IMR-90 (cell line): ENCODE results near the gene PRDM10. TPM values are rescaled to one million over a fixed set of nuclear protein-coding genes. Genes with fewer than 3 reads are reported as not detected.

Source experiments
- ATAC-seq: fragments of 200-7000 bp; cut with Tn5 transposase; 2 replicates; pipeline ENCODE4 v1.9.1; 2020; ENCODE audit warnings: low read depth, mild to moderate bottlenecking, moderate library complexity
- BruUV-seq: library from RNA; stranded (reverse); fragments of 400-500 nt; replicated peaks from 2 replicates; lab custom pipeline; 2021; lab: Mats Ljungman, UMichigan
- CTCF ChIA-PET: fragments of 300-600 bp; formaldehyde crosslinking; extraction: SDS; loops from one replicate; lab custom pipeline; 2021; ENCODE audit warnings: antibody characterized with exemption; lab: Yijun Ruan, JAX
- POLR2A ChIA-PET: fragments of 300-600 bp; sonication (Branson Sonifier 250); formaldehyde crosslinking; loops from one replicate; lab custom pipeline; 2022; ENCODE audit warnings: antibody characterized with exemption; ENCODE audit not compliant: unreplicated experiment; lab: Charles Lee
- DNase-seq: peaks from one replicate; pipeline ENCODE4 v3.0.0; 2013
- H2AFZ ChIP-seq: replicated peaks from 2 replicates; pipeline ENCODE3; 2013; ENCODE audit warnings: low read length, mild to moderate bottlenecking; ENCODE audit not compliant: poor library complexity
- H2AK5ac ChIP-seq: 2 replicates; pipeline ENCODE4 v1.6.1; 2013; ENCODE audit warnings: low read depth, low read length, inconsistent platforms
- H2AK9ac ChIP-seq: replicated peaks from 2 replicates; pipeline ENCODE3; 2013; ENCODE audit warnings: mild to moderate bottlenecking, low read depth, low read length, moderate library complexity; ENCODE audit not compliant: poor library complexity
- H2BK120ac ChIP-seq: 2 replicates; pipeline ENCODE4 v1.6.1; 2013; ENCODE audit warnings: low read depth, low read length, inconsistent platforms
- H2BK15ac ChIP-seq: 3 replicates; pipeline ENCODE4 v1.6.1; 2013; ENCODE audit warnings: low read depth, low read length, inconsistent platforms
- H2BK20ac ChIP-seq: 2 replicates; pipeline ENCODE4 v1.6.1; 2013; ENCODE audit warnings: low read depth, mild to moderate bottlenecking, inconsistent platforms, low read length, moderate library complexity
- H2BK5ac ChIP-seq: 2 replicates; pipeline ENCODE4 v1.6.1; 2013; ENCODE audit warnings: mild to moderate bottlenecking, low read depth, low read length, inconsistent platforms; ENCODE audit not compliant: poor library complexity, severe bottlenecking
- H3K14ac ChIP-seq: replicated peaks from 2 replicates; pipeline ENCODE4 v1.6.1; 2013; ENCODE audit warnings: low read depth, low read length, inconsistent platforms
- H3K18ac ChIP-seq: 2 replicates; pipeline ENCODE4 v1.6.1; 2013; ENCODE audit warnings: low read depth, low read length, control low read depth
- H3K23ac ChIP-seq: 2 replicates; pipeline ENCODE4 v1.6.1; 2013; ENCODE audit warnings: low read depth, low read length, inconsistent platforms
- H3K27ac ChIP-seq: 2 replicates; pipeline ENCODE4 v1.5.1; 2013; ENCODE audit warnings: mild to moderate bottlenecking, control low read depth, low read length; ENCODE audit not compliant: insufficient read depth
- H3K27me3 ChIP-seq: 2 replicates; pipeline ENCODE4 v1.6.1; 2013; ENCODE audit warnings: low read length; ENCODE audit not compliant: control insufficient read depth, insufficient read depth
- H3K36me3 ChIP-seq: 2 replicates; pipeline ENCODE4 v1.6.1; 2013; ENCODE audit warnings: low read length, mixed read lengths; ENCODE audit not compliant: control insufficient read depth, insufficient read depth
- H3K4ac ChIP-seq: 2 replicates; pipeline ENCODE4 v1.6.1; 2013; ENCODE audit warnings: low read depth, low read length, inconsistent platforms
- H3K4me1 ChIP-seq: 2 replicates; pipeline ENCODE4 v1.6.1; 2013; ENCODE audit warnings: low read length, mixed read lengths; ENCODE audit not compliant: control insufficient read depth, insufficient read depth
- H3K4me2 ChIP-seq: 2 replicates; pipeline ENCODE4 v1.6.1; 2013; ENCODE audit warnings: low read depth, mild to moderate bottlenecking, control low read depth, low read length, moderate library complexity
- H3K4me3 ChIP-seq: 2 replicates; pipeline ENCODE4 v1.5.1; 2013; ENCODE audit warnings: low read depth, mild to moderate bottlenecking, control low read depth, low read length, moderate library complexity; ENCODE audit not compliant: insufficient read depth
- H3K56ac ChIP-seq: 2 replicates; pipeline ENCODE4 v1.6.1; 2013; ENCODE audit warnings: low read length, inconsistent platforms; ENCODE audit not compliant: insufficient read depth; ENCODE audit errors: extremely low read depth
- H3K79me1 ChIP-seq, 2 experiments: 2 replicates each; pipeline ENCODE4 v1.6.1; 2013; ENCODE audit warnings: low read length in 2 of 2, inconsistent platforms in 1 of 2, low read depth in 1 of 2
- H3K9ac ChIP-seq: 2 replicates; pipeline ENCODE4 v1.6.1; 2013; ENCODE audit warnings: low read depth, low read length, control low read depth
- H3K9me1 ChIP-seq: 2 replicates; pipeline ENCODE4 v1.6.1; 2013; ENCODE audit warnings: low read length, inconsistent platforms; ENCODE audit not compliant: insufficient read depth
- H3K9me3 ChIP-seq: 2 replicates; pipeline ENCODE4 v1.6.1; 2013; ENCODE audit warnings: low read length; ENCODE audit not compliant: control insufficient read depth, insufficient read depth
- H4K20me1 ChIP-seq: 2 replicates; pipeline ENCODE4 v1.6.1; 2013; ENCODE audit warnings: low read length, inconsistent platforms; ENCODE audit not compliant: insufficient read depth
- H4K5ac ChIP-seq: 2 replicates; pipeline ENCODE4 v1.6.1; 2013; ENCODE audit warnings: mild to moderate bottlenecking, low read depth, low read length, control low read depth
- H4K8ac ChIP-seq, 2 experiments: 2 replicates each; pipeline ENCODE4 v1.6.1; 2013; ENCODE audit warnings: low read depth in 2 of 2, low read length in 2 of 2, control low read depth in 1 of 2, inconsistent platforms in 1 of 2
- H4K91ac ChIP-seq: 2 replicates; pipeline ENCODE4 v1.6.1; 2013; ENCODE audit warnings: low read depth, low read length, inconsistent platforms; ENCODE audit not compliant: insufficient read depth
- CEBPB ChIP-seq: IDR thresholded peaks from 2 replicates; pipeline ENCODE4 v1.6.1; 2012; ENCODE audit warnings: low read depth, low read length, improper control_type of control experiment
- CHD1 ChIP-seq: IDR thresholded peaks from 2 replicates; pipeline ENCODE4 v1.6.1; 2012; ENCODE audit warnings: low read depth, low read length, improper control_type of control experiment
- FOS ChIP-seq: fragments of 150-350 bp; IDR thresholded peaks from 2 replicates; pipeline ENCODE4 v1.6.1; 2016; ENCODE audit warnings: low read depth, low read length
- MXI1 ChIP-seq: IDR thresholded peaks from 2 replicates; pipeline ENCODE4 v1.6.1; 2012; ENCODE audit warnings: low read depth, mild to moderate bottlenecking, low read length, moderate library complexity, borderline replicate concordance
- NFE2L2 ChIP-seq: fragments of 150-350 bp; IDR thresholded peaks from 2 replicates; pipeline ENCODE4 v1.6.1; 2016; ENCODE audit warnings: low read depth, mild to moderate bottlenecking, low read length
- RAD21 ChIP-seq: IDR thresholded peaks from 2 replicates; pipeline ENCODE4 v1.6.1; 2012; ENCODE audit warnings: low read length, improper control_type of control experiment
- RCOR1 ChIP-seq: IDR thresholded peaks from 2 replicates; pipeline ENCODE4 v1.6.1; 2012; ENCODE audit warnings: mild to moderate bottlenecking, low read length, improper control_type of control experiment; ENCODE audit not compliant: insufficient replicate concordance
- RFX5 ChIP-seq: IDR thresholded peaks from 2 replicates; pipeline ENCODE4 v1.8.0; 2012; ENCODE audit warnings: low read depth, mild to moderate bottlenecking, low read length, moderate library complexity
- USF2 ChIP-seq: fragments of 150-350 bp; IDR thresholded peaks from 2 replicates; pipeline ENCODE4 v1.6.1; 2017; ENCODE audit warnings: mild to moderate bottlenecking, antibody characterized with exemption, low read length, low read depth
- WGBS, 2 experiments: methylation state at CpG; one replicate each; pipeline versions ENCODE4 v1.1.5 to v1.1.7; 2013; ENCODE audit warnings: missing lambda C conversion rate in 2 of 2; ENCODE audit not compliant: insufficient read length in 1 of 2; ENCODE audit errors: extremely low coverage in 2 of 2; 5-methylcytosine and 5-hydroxymethylcytosine counted together
- dilution Hi-C: fragments of 300-500 bp; cut with HindIII; formaldehyde crosslinking; loops from one replicate; pipeline ENCODE4 v1.14.3; 2018; ENCODE audit warnings: low sequenced_read_pairs; ENCODE audit not compliant: unreplicated experiment
- in situ Hi-C: fragments of 300-500 bp; cut with MboI; formaldehyde crosslinking; loops from 3 replicates; pipeline ENCODE4 v1.14.3; 2019; ENCODE audit warnings: low sequenced_read_pairs, inconsistent platforms, mixed read lengths
- intact Hi-C: fragments of 100-400 bp; cut with micrococcal nuclease; formaldehyde crosslinking; loops from 2 replicates; pipeline ENCODE4 v1.10.0; 2022
- polyA plus RNA-seq, 3 experiments: library from polyadenylated mRNA; depleted of rRNA; stranded (reverse); fragments of >200 nt; gene quantifications; 2 replicates each; pipeline ENCODE4 v1.2.3, GENCODE V29; 2012; ENCODE audit warnings: low replicate concordance in 1 of 3
- total RNA-seq: library from RNA; depleted of rRNA; stranded (reverse); fragments of >200 nt; gene quantifications from 2 replicates; pipeline ENCODE4 v1.2.3, GENCODE V29; 2012
- TF ChIP-seq, protein P1 (sequence below): conservative IDR thresholded peaks from 2 replicates; pipeline ENCODE4 v1.5.1; 2012; ENCODE audit warnings: mild to moderate bottlenecking, low read depth, low read length, improper control_type of control experiment
- TF ChIP-seq, protein P2 (sequence below): fragments of 150-350 bp; IDR thresholded peaks from 2 replicates; pipeline ENCODE4 v1.6.1; 2016; ENCODE audit warnings: low read depth, mild to moderate bottlenecking, low read length, moderate library complexity, borderline replicate concordance

PRDM10 gene
- total and polyA plus RNA-seq, 2 of the 4 experiments (the other 2 are of a cell fraction): 3.1 to 6.5 TPM

- ChIA-PET POLR2A (no interaction called here), CTCF (no interaction called here)
- Histone ChIP-seq H3K4ac (no peak overlapping the region), H3K23ac (no peak overlapping the region), H2AFZ (no peak overlapping the region), H3K4me2 (no peak overlapping the region), H2BK15ac (no peak overlapping the region), H3K9me1 (peaks cover 2% of the 10 kb centered on the region; the same call in 1 of the 2 replicates), H3K14ac (no peak overlapping the region), H3K9me3 (no peaks in the 10 kb centered on the region), H3K9ac (no peak overlapping the region), H2AK9ac (no peak overlapping the region), H3K56ac (no peak overlapping the region), H2BK5ac (no peak overlapping the region), H4K91ac (no peak overlapping the region), H4K8ac (no peak overlapping the region), H3K4me3 (no peak overlapping the region), H3K27me3 (no peaks in the 10 kb centered on the region), H3K79me1 (peaks cover 8 to 23% of the 10 kb centered on the region in 2 experiments; a peak in 2 of 4 replicates), H4K20me1 (peaks cover 9% of the 10 kb centered on the region), H3K4me1 (0 out of 2 replicates have a peak, but pooled peaks cover 2% of the 10 kb centered on the region), H2AK5ac (no peak overlapping the region), H4K5ac (no peak overlapping the region), H2BK120ac (no peak overlapping the region), H3K36me3 (peaks cover 3% of the 10 kb centered on the region; the same call in 1 of the 2 replicates), H2BK20ac (no peak overlapping the region), H3K18ac (no peak overlapping the region), H3K27ac (no peak overlapping the region)
- dilution Hi-C loops: no loop called here
- in situ Hi-C loops: no loop called here
- BruUV-seq: no TSS peak
- no CpG with 5 or more reads among the region's 2 CpGs for WGBS, 2 experiments
- no peak for DNase-seq
- no peak for ATAC-seq
- TF ChIP-seq, protein P1, sequence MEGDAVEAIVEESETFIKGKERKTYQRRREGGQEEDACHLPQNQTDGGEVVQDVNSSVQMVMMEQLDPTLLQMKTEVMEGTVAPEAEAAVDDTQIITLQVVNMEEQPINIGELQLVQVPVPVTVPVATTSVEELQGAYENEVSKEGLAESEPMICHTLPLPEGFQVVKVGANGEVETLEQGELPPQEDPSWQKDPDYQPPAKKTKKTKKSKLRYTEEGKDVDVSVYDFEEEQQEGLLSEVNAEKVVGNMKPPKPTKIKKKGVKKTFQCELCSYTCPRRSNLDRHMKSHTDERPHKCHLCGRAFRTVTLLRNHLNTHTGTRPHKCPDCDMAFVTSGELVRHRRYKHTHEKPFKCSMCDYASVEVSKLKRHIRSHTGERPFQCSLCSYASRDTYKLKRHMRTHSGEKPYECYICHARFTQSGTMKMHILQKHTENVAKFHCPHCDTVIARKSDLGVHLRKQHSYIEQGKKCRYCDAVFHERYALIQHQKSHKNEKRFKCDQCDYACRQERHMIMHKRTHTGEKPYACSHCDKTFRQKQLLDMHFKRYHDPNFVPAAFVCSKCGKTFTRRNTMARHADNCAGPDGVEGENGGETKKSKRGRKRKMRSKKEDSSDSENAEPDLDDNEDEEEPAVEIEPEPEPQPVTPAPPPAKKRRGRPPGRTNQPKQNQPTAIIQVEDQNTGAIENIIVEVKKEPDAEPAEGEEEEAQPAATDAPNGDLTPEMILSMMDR: no peak
- TF ChIP-seq, protein P2, sequence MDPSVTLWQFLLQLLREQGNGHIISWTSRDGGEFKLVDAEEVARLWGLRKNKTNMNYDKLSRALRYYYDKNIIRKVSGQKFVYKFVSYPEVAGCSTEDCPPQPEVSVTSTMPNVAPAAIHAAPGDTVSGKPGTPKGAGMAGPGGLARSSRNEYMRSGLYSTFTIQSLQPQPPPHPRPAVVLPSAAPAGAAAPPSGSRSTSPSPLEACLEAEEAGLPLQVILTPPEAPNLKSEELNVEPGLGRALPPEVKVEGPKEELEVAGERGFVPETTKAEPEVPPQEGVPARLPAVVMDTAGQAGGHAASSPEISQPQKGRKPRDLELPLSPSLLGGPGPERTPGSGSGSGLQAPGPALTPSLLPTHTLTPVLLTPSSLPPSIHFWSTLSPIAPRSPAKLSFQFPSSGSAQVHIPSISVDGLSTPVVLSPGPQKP: no peak
- TF ChIP-seq CEBPB (no peak), RAD21 (no peak), RCOR1 (no peak), MXI1 (no peak), NFE2L2 (no peak), FOS (no peak), RFX5 (no peak), CHD1 (no peak), USF2 (no peak)
- intact Hi-C loops: no loop called here
Measured at GRCh38 chr11:129969920-129970319, 32.7 kb downstream of the PRDM10 start.
